ENCODE results near the gene GRIN1. TPM values are rescaled to one million over a fixed set of nuclear protein-coding genes. Genes with fewer than 3 reads are reported as not detected.
A peak's percentile ranks its signal among the peaks of the same experiment; 100 is the strongest.

GRIN1 gene
- total and polyA plus RNA-seq, 2 of the 8 experiments (the other 6 are each of a cell fraction or from before 2014, with no cell fraction given), result 0.48 to 2.1 TPM

- no peaks in the 10 kb centered on the region; a peak in 2 of 7 replicates for H3K27me3 ChIP-seq (replicated peaks in 1 of 4; ENCODE audit: control insufficient read depth in 3 of 4, extremely low read depth in 1 of 4, insufficient read depth in 3 of 4, low read length in 3 of 4)
- 97% methylated on average over 17 of the region's 20 CpGs; no CpG with 5 or more reads in 1 of the 2 experiments for WGBS, 2 experiments (ENCODE audit: extremely low coverage in 1 of 2, insufficient coverage in 1 of 2, insufficient read length in 1 of 2, insufficient replicate concordance in 2 of 2, low coverage in 1 of 2, low lambda C conversion rate in 2 of 2, missing lambda C conversion rate in 1 of 2)
Measured at GRCh38 chr9:137180491-137180890, 41.5 kb downstream of the GRIN1 start.

More at GRCh38 chr9:137180491-137180890, 41.5 kb downstream of the GRIN1 start:
- Histone ChIP-seq H2BK20ac (ENCODE audit: low read length) (no peak overlapping the region), H3K4me1 (replicated peaks in 1 of 4; ENCODE audit: control insufficient read depth in 3 of 4, insufficient read depth in 4 of 4, low read length in 3 of 4) (peaks cover 0 to 2% (median under 1%) of the 10 kb centered on the region in 4 experiments; a peak in 2 of 7 replicates), H2AK5ac (ENCODE audit: low read depth, low read length) (no peak overlapping the region), H3K27ac (ENCODE audit: low read depth, low read length) (no peak overlapping the region), H3K23ac (ENCODE audit: insufficient read length) (no peak overlapping the region), H3K23me2 (ENCODE audit: low read depth, low read length) (no peaks in the 10 kb centered on the region), H2BK15ac (ENCODE audit: low read length) (no peak overlapping the region), H2AFZ (ENCODE audit: low read length) (no peak overlapping the region), H3K9me3 (ENCODE audit: insufficient read depth in 2 of 2, low read depth in 1 of 2, low read length in 1 of 2) (no peaks in the 10 kb centered on the region), H2BK12ac (ENCODE audit: low read depth, low read length) (no peak overlapping the region), H2BK5ac (ENCODE audit: low read depth, low read length) (no peak overlapping the region), H4K91ac (replicated peaks; ENCODE audit: insufficient read length, low read length) (no peak overlapping the region), H4K20me1 (replicated peaks in 1 of 2; ENCODE audit: control insufficient read depth in 1 of 2, insufficient read depth in 2 of 2, low read length in 2 of 2) (peaks cover 2 to 24% of the 10 kb centered on the region in 2 experiments), H4K5ac (ENCODE audit: insufficient read length, low read depth, low read length) (no peak overlapping the region), H3K18ac (ENCODE audit: extremely low read depth, low read length) (no peak overlapping the region), H2BK120ac (replicated peaks; ENCODE audit: low read depth, low read length) (no peak overlapping the region), H3K4ac (replicated peaks; ENCODE audit: insufficient read length, low read depth, low read length) (no peak overlapping the region), H3K9ac (replicated peaks in 1 of 4; ENCODE audit: extremely low read depth in 1 of 4, low read depth in 3 of 4, low read length in 3 of 4) (no peak overlapping the region), H3K36me3 (ENCODE audit: control insufficient read depth in 2 of 4, insufficient read depth in 4 of 4, low read length in 3 of 4) (peaks cover 0 to 40% (median 10%) of the 10 kb centered on the region in 4 experiments; a peak in 7 of 8 replicates), H4K8ac (ENCODE audit: extremely low read depth, insufficient read depth, low read length) (peak overlapping the region; percentile 51; the same call in 1 of the 2 replicates), H3K14ac (ENCODE audit: insufficient read length) (no peak overlapping the region), H3K4me2 (ENCODE audit: insufficient read depth in 1 of 2, low read depth in 2 of 2, low read length in 2 of 2) (no peak overlapping the region), H3K56ac (replicated peaks; ENCODE audit: insufficient read length, low read depth, low read length) (no peak overlapping the region), H3K79me1 (ENCODE audit: low read depth, low read length) (no peaks in the 10 kb centered on the region; the same call in none of the 2 replicates), H3K4me3 (ENCODE audit: extremely low read depth in 1 of 4, insufficient read depth in 2 of 4, low read depth in 3 of 4, low read length in 4 of 4) (no peak overlapping the region), H3K79me2 (ENCODE audit: control insufficient read depth in 1 of 2, insufficient read depth in 2 of 2, low read length in 2 of 2) (no peaks in the 10 kb centered on the region)
- TF ChIP-seq FOSL1 (IDR thresholded peaks at IDR 0.05; ENCODE audit: insufficient read depth, low read depth, low read length) (no peak), SP1 (IDR thresholded peaks at IDR 0.05; ENCODE audit: low read depth, low read length) (no peak), CHD2 (IDR thresholded peaks at IDR 0.05; ENCODE audit: low read length) (no peak), MAX (IDR thresholded peaks at IDR 0.05) (no peak), MAFK (IDR thresholded peaks at IDR 0.05; ENCODE audit: low read depth, low read length) (no peak), RXRA (IDR thresholded peaks at IDR 0.05; ENCODE audit: insufficient read depth, low read depth, low read length) (no peak)
- DNase-seq (ENCODE audit: low read depth in 1 of 2, low spot score in 2 of 2), result no peak
- CTCF ChIA-PET (ENCODE audit: partially characterized antibody), result interaction anchor here (1.0 to 1.5 kb wide), 7 partner anchors 9 to 117 kb away, joined by 3 to 5 read pairs (median 3); partner anchors contain the start of gene TMEM210
- no peak for FAIRE-seq
- POLR2A ChIA-PET (ENCODE audit: partially characterized antibody), result interaction anchor here (0.7 to 1.6 kb wide), 6 partner anchors 8 to 102 kb away, joined by 3 to 9 read pairs (median 3); partner anchors contain the start of genes ANAPC2 and SSNA1

Measured in H1 (cell line).